HG03469 (cell line): ENCODE data around the gene OR5T1.

Source experiments
- ATAC-seq: cut with Tn5 transposase; IDR thresholded peaks from one replicate; pipeline ENCODE4 v1.9.1; 2021; ENCODE audit warnings: mild to moderate bottlenecking, moderate library complexity, moderate number of reproducible peaks; ENCODE audit not compliant: unreplicated experiment

Gene OR5T1

GRCh38 chr11:56273854-56274253 is at the start of gene OR5T1:
TSS of gene OR5T1 (plus strand) at chr11:56274154. CDS start at chr11:56275639, 1,485 bp downstream.
- no peak for ATAC-seq

DNA sequence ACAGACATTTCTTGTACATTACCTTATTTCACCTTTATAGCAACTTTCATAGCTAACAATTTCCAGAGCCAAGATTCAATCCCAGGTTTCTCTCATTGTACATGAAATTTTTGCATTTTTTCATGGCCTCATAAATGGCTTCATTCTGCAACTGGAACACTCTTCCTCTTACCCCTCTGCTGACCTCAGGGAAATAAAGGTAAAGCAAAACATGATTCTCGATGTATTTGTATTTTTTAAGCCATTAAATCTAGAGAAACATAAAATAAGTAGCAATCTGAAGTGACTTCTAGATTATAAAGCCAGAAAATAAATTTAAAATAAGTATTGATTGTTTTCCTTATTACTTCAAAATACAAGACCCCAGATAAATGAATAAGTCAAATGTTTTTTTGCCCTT is 39.8 kb upstream of the OR5T1 start, which contains the start of gene OR5T2:
Gene OR5T2, minus strand, starts transcription at position 101 of the 400 bp plus-strand sequence. CDS start 1,193 bp downstream, outside the sequence.
- no peak for ATAC-seq

GRCh38 chr11:56251954-56252353 is 22.0 kb upstream of the OR5T1 start, which contains the start of gene OR5T3:
TSS of gene OR5T3 (plus strand) at chr11:56252254. CDS start at chr11:56252254, 0 bp downstream.
- no peak for ATAC-seq

DNA sequence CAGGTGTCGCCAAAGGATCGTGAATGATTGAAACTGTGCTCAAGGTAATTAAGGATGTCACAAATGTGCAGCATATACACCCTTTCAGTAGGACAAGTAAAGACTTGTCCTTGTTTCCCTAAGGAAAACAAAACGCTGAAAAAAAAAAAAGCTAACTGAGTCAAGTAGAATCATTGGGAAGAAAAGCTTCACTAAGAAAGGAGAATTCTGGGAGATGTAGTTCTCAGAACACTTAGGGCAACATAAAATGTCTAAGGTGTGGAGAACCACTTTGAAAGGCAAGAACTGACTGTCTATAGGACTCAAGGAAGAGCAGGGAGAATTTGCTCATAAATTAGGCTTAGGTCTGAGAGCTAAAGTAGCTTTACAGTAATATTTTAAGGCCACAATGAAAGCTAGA is 2.9 kb upstream of the OR5T1 start:
- ATAC-seq, result no peak

- ATAC-seq, result no peak
These were observed 18.2 kb downstream of the OR5T1 start, which contains the start of gene OR8H1 for GRCh38 chr11:56292154-56292553. TSS of gene OR8H1 (minus strand) at chr11:56292254. CDS start at chr11:56291062, 1,192 bp downstream.

DNA sequence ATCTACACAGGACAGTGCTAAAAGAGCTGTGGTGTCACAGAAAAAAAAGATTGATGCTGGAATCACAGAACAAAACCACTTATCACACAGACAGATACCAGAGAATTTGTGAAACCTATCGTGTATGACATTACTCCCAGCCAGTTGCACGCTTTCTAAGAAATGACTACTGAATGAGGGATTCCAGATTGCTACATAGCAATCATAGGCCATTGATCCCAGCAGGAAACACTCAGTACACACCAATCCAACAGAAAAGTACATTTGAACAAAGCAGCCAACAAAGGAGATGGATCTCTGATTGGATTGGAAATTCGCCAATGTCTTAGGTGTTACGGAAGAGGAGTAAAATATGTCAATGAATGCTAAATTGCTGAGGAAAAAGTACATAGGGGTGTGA is 22.9 kb downstream of the OR5T1 start:
- no peak for ATAC-seq

DNA sequence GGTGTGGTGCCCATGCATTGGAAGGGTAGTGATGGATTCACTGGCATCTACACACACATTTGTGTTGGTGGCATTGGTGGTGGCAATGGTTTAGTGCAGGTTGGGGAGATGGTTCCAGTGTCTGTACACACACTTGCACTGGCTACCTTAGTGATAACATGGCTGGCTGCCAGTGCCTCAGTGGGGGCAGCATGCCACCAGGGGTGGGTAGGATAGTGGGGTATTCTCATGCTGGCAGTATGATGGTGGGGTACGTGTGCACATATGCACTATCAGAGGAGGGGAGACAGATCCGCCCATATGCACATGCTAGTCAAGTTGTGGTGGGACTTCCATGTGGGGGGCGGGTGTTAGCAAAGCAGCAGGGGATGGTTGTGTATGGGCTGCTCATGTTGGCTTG is 33.9 kb downstream of the OR5T1 start:
- ATAC-seq, result no peak

DNA sequence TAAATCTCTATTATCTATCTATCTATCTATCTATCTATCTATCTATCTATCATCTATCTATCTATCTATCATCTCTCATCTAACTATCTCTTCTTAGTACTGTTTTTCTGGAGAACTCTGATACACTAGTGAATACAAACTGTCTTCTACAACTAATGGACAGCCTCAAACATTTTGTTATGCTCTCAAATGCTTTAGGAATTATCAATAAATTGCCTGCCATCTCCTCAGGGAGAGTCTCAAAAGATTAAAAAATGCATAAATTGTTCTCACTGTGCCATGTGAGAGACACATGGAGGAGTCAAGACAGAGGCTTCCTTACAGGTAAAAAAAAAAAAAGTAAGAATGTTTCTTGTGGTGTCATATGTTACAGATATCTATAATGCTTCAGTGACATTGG is 40.9 kb downstream of the OR5T1 start, which contains the start of gene OR8K3:
Gene OR8K3, plus strand, starts transcription at position 301 of the 400 bp plus-strand sequence. CDS start 3,163 bp downstream, outside the sequence.
- ATAC-seq, result no peak
